WI38 (cell line): ENCODE measurements around the gene FBXO11.

Experiments
- H3K4me3 ChIP-seq: 2 replicates; pipeline ENCODE4 v1.5.1; 2011; ENCODE audit warnings: low read depth, mild to moderate bottlenecking, control low read depth, low read length
- TF ChIP-seq, protein P1 (sequence below): IDR thresholded peaks from 2 replicates; pipeline ENCODE4 v1.5.1; 2012; ENCODE audit warnings: low read depth, mild to moderate bottlenecking, control low read depth, low read length

Gene FBXO11

GRCh38 chr2:47876912-47877311 lies 29.4 kb downstream of the FBXO11 start:
- TF ChIP-seq, protein P1, sequence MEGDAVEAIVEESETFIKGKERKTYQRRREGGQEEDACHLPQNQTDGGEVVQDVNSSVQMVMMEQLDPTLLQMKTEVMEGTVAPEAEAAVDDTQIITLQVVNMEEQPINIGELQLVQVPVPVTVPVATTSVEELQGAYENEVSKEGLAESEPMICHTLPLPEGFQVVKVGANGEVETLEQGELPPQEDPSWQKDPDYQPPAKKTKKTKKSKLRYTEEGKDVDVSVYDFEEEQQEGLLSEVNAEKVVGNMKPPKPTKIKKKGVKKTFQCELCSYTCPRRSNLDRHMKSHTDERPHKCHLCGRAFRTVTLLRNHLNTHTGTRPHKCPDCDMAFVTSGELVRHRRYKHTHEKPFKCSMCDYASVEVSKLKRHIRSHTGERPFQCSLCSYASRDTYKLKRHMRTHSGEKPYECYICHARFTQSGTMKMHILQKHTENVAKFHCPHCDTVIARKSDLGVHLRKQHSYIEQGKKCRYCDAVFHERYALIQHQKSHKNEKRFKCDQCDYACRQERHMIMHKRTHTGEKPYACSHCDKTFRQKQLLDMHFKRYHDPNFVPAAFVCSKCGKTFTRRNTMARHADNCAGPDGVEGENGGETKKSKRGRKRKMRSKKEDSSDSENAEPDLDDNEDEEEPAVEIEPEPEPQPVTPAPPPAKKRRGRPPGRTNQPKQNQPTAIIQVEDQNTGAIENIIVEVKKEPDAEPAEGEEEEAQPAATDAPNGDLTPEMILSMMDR, result no peak
- H3K4me3 ChIP-seq, result no peak overlapping the region

- TF ChIP-seq, protein P1, result no peak
- H3K4me3 ChIP-seq, result no peak overlapping the region
Observed at GRCh38 chr2:47872941-47873340, 33.4 kb downstream of the FBXO11 start.

GRCh38 chr2:47870641-47871540 lies 35.4 kb downstream of the FBXO11 start:
- no peak overlapping the region for H3K4me3 ChIP-seq
- TF ChIP-seq, protein P1, result no peak

DNA sequence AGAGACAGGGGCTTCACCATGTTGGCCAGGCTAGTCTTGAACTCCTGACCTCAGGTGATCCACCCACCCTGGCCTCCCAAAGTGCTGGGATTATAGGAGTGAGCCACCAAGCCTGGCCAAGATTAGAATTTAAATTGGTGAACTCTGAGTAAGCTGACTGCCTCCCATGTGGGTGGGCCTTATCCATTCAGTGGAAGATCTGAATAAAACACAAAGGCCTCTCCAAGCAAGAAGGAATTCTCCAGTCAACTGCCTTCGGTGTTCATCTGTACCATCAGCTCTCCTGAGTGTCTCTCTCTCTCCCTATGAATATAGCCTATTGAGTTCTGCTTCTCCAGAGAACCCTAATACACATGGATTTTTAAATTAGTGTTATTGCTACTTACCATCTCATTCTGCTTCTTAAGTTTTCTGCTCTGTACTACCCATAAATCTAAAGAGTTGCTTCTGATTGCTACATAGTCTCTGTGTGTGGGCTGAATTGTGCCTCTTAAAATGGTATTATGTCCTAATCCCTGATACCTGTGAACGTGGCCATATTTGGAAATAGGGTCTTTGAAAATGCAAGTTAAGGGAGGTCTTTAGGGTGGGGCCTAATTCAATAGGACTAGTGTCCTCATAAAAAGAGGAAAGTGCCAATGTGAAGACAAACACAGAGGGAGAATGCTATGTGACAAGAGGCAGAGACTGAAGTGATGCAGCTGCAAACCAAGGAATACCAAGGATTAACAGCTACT lies 36.3 kb downstream of the FBXO11 start:
- TF ChIP-seq, protein P1, result no peak
- no peak overlapping the region for H3K4me3 ChIP-seq

GRCh38 chr2:47868611-47869352 lies 37.5 kb downstream of the FBXO11 start:
- no peak overlapping the region for H3K4me3 ChIP-seq
- TF ChIP-seq, protein P1, result no peak

GRCh38 chr2:47867205-47867604 lies 39.1 kb downstream of the FBXO11 start:
- TF ChIP-seq, protein P1, result no peak
- no peak overlapping the region for H3K4me3 ChIP-seq
